GM13976 (cell line): ENCODE results near the gene FANCL.

Experiments used
- DNase-seq: peaks from one replicate; pipeline ENCODE4 v3.0.0; 2012; ENCODE audit warnings: low spot score
- CTCF ChIP-seq: IDR thresholded peaks from 2 replicates; pipeline ENCODE4 v1.5.1; 2012; ENCODE audit warnings: borderline replicate concordance, mild to moderate bottlenecking; ENCODE audit not compliant: insufficient read depth; ENCODE audit errors: extremely low read depth, missing control alignments, control extremely low read depth
- in situ Hi-C: fragments of 300-500 bp; cut with MboI; formaldehyde crosslinking; loops from one replicate; pipeline ENCODE4 v1.12.0; 2022; ENCODE audit warnings: low sequenced_read_pairs, mixed read lengths, inconsistent platforms; ENCODE audit not compliant: unreplicated experiment

Gene FANCL

GRCh38 chr2:58206785-58207184 lies 34.3 kb downstream of the FANCL start:
- in situ Hi-C loops = no loop called here
- TF ChIP-seq CTCF = no peak
- no peak for DNase-seq

- TF ChIP-seq CTCF = no peak
- DNase-seq = no peak
- in situ Hi-C loops = no loop called here
These were observed 36.7 kb downstream of the FANCL start for GRCh38 chr2:58204195-58204959.

GRCh38 chr2:58203018-58203417 lies 38.1 kb downstream of the FANCL start:
- no peak for DNase-seq
- TF ChIP-seq CTCF = no peak
- in situ Hi-C loops = no loop called here

- in situ Hi-C loops = no loop called here
- DNase-seq = no peak
- no peak for TF ChIP-seq CTCF
These were observed 38.7 kb downstream of the FANCL start for GRCh38 chr2:58202404-58202803.

- in situ Hi-C loops = no loop called here
- no peak for TF ChIP-seq CTCF
- DNase-seq = no peak
These were observed 43.2 kb downstream of the FANCL start for GRCh38 chr2:58197894-58198293.

- no peak for DNase-seq
- in situ Hi-C loops = no loop called here
- TF ChIP-seq CTCF = no peak
These were observed 45.5 kb downstream of the FANCL start for GRCh38 chr2:58195662-58196061.
